ENCODE data around the gene EMILIN1. TPM values are rescaled to one million over a fixed set of nuclear protein-coding genes. Genes with fewer than 3 reads are reported as not detected.

Gene EMILIN1
- total and polyA plus RNA-seq, 2 donors (not counting 1 experiment from before 2014, with no cell fraction given) = 0.24 to 0.52 TPM

DNA sequence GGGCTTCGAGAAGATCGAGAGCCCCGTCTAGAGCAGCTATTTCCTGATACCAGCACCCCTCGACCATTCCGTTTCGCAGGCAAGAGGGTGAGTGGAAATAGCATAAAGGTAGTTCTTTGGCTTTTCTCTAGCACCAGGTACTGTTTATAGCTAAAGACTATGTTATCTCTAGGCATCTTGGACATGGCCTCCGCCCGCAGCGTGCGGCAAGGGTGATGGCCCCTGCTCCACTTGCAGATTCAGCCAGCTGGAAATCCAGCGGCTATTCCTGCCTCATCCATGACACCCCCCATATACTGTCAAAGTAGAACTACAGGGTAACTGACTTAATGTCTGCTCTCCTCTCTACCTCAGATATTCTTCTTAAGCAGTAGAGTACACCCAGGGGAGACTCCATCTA is 23.7 kb upstream of the EMILIN1 start:
- peaks cover 13% of the 10 kb centered on the region for H3K4me1 Mint-ChIP-seq
- WGBS (ENCODE audit: insufficient coverage) = 100% methylated on average over 6 of the region's 11 CpGs
- ChIA-PET CTCF (interaction anchor here (1.1 to 3.0 kb wide), 3 partner anchors 17 to 111 kb away, joined by 3 to 11 read pairs (median 4); partner anchors contain the start of gene OST4), POLR2A (interaction anchor here (0.6 kb wide), 1 partner anchor 16 kb away, joined by 5 read pairs; the partner anchor contains the start of gene OST4)
- Histone ChIP-seq H3K36me3 (replicated peaks in 1 of 2; ENCODE audit: control extremely low read depth in 1 of 2, control insufficient read depth in 1 of 2, extremely low read depth in 1 of 2, insufficient read depth in 2 of 2, low read length in 1 of 2) (peaks cover 0 to 26% of the 10 kb centered on the region in 2 experiments), H3K79me2 (ENCODE audit: control insufficient read depth, insufficient read depth, low read length) (no peaks in the 10 kb centered on the region), H3K27ac (ENCODE audit: low read length in 2 of 2) (no peak overlapping the region), H3K9ac (ENCODE audit: low read length) (no peak overlapping the region), H3K4me1 (ENCODE audit: control insufficient read depth in 2 of 2, insufficient read depth in 2 of 2, low read length in 2 of 2) (peaks cover 4 to 8% of the 10 kb centered on the region in 2 donors), H2AFZ (ENCODE audit: insufficient read depth, low read depth, low read length, poor library complexity, severe bottlenecking) (no peak overlapping the region), H3K9me3 (ENCODE audit: control extremely low read depth in 1 of 3, control insufficient read depth in 2 of 3, insufficient read depth in 1 of 3, low read length in 2 of 3) (no peaks in the 10 kb centered on the region), H3K27me3 (replicated peaks in 1 of 4; ENCODE audit: control extremely low read depth in 1 of 4, control insufficient read depth in 3 of 4, insufficient read depth in 4 of 4, low read length in 3 of 4) (no peaks in the 10 kb centered on the region), H3K4me3 (ENCODE audit: control extremely low read depth in 1 of 5, extremely low read depth in 1 of 5, insufficient read depth in 1 of 5, low read depth in 2 of 5, low read length in 4 of 5) (no peak overlapping the region), H3K4me2 (replicated peaks; ENCODE audit: low read depth, low read length, poor library complexity, severe bottlenecking) (no peak overlapping the region), H4K20me1 (ENCODE audit: control insufficient read depth, insufficient read depth, low read length, poor library complexity, severe bottlenecking) (no peaks in the 10 kb centered on the region)
- H3K27me3 Mint-ChIP-seq = peaks cover 7% of the 10 kb centered on the region
- DNase-seq (no peak), ATAC-seq (ENCODE audit: low read depth) (no peak)
- no peak overlapping the region for H3K4me3 Mint-ChIP-seq
- no peak overlapping the region for H3K27ac Mint-ChIP-seq
- intact Hi-C loops (cut with micrococcal nuclease) = no loop called here
- TF ChIP-seq, protein P1, sequence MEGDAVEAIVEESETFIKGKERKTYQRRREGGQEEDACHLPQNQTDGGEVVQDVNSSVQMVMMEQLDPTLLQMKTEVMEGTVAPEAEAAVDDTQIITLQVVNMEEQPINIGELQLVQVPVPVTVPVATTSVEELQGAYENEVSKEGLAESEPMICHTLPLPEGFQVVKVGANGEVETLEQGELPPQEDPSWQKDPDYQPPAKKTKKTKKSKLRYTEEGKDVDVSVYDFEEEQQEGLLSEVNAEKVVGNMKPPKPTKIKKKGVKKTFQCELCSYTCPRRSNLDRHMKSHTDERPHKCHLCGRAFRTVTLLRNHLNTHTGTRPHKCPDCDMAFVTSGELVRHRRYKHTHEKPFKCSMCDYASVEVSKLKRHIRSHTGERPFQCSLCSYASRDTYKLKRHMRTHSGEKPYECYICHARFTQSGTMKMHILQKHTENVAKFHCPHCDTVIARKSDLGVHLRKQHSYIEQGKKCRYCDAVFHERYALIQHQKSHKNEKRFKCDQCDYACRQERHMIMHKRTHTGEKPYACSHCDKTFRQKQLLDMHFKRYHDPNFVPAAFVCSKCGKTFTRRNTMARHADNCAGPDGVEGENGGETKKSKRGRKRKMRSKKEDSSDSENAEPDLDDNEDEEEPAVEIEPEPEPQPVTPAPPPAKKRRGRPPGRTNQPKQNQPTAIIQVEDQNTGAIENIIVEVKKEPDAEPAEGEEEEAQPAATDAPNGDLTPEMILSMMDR (IDR thresholded peaks at IDR 0.05) = no peak
- TF ChIP-seq EZH2 (IDR thresholded peaks at IDR 0.05; ENCODE audit: borderline replicate concordance, insufficient read depth, low read depth, low read length, poor library complexity, severe bottlenecking) = no peak
- no peaks in the 10 kb centered on the region for H3K9me3 Mint-ChIP-seq (ENCODE audit: insufficient read depth)

DNA sequence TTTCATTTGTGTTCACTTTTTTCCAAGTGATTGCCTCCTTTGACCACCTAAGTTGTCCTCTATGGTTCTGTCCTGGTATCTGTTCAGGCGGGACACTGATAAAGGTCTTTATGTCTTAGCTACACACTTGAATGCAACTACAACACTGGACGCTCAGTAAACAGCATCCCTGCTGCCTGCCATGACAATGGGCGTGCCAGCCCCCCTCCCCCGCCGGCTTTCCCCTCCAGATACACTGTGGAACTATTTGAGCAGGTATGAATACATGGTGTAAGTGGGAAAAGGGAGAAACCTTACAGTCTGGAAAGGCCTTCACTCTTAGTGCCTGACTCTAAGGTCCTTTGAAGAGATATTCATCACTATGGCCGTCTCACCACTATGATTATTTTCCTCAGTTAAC is 21.2 kb upstream of the EMILIN1 start:
- intact Hi-C loops (cut with micrococcal nuclease) = no loop called here
- Histone ChIP-seq H3K4me2 (replicated peaks; ENCODE audit: low read depth, low read length, poor library complexity, severe bottlenecking) (no peak overlapping the region), H3K36me3 (replicated peaks in 1 of 2; ENCODE audit: control extremely low read depth in 1 of 2, control insufficient read depth in 1 of 2, extremely low read depth in 1 of 2, insufficient read depth in 2 of 2, low read length in 1 of 2) (peaks cover 0 to 26% of the 10 kb centered on the region in 2 experiments), H3K79me2 (ENCODE audit: control insufficient read depth, insufficient read depth, low read length) (no peaks in the 10 kb centered on the region), H3K27me3 (replicated peaks in 1 of 4; ENCODE audit: control extremely low read depth in 1 of 4, control insufficient read depth in 3 of 4, insufficient read depth in 4 of 4, low read length in 3 of 4) (no peaks in the 10 kb centered on the region), H3K9me3 (ENCODE audit: control extremely low read depth in 1 of 3, control insufficient read depth in 2 of 3, insufficient read depth in 1 of 3, low read length in 2 of 3) (no peaks in the 10 kb centered on the region), H3K4me3 (ENCODE audit: control extremely low read depth in 1 of 5, extremely low read depth in 1 of 5, insufficient read depth in 1 of 5, low read depth in 2 of 5, low read length in 4 of 5) (no peak overlapping the region), H2AFZ (ENCODE audit: insufficient read depth, low read depth, low read length, poor library complexity, severe bottlenecking) (no peak overlapping the region), H3K27ac (ENCODE audit: low read length in 2 of 2) (no peak overlapping the region), H3K9ac (ENCODE audit: low read length) (no peak overlapping the region), H4K20me1 (ENCODE audit: control insufficient read depth, insufficient read depth, low read length, poor library complexity, severe bottlenecking) (no peaks in the 10 kb centered on the region), H3K4me1 (ENCODE audit: control insufficient read depth in 2 of 2, insufficient read depth in 2 of 2, low read length in 2 of 2) (peaks cover 2% of the 10 kb centered on the region in 2 donors)
- Mint-ChIP-seq H3K4me3 (no peak overlapping the region), H3K27ac (no peak overlapping the region), H3K4me1 (peaks cover 4% of the 10 kb centered on the region), H3K9me3 (ENCODE audit: insufficient read depth) (no peaks in the 10 kb centered on the region), H3K27me3 (no peaks in the 10 kb centered on the region)
- POLR2A ChIA-PET = no interaction called here
- DNase-seq = no peak
- ATAC-seq (ENCODE audit: low read depth) = no peak
- no peak for TF ChIP-seq EZH2 (IDR thresholded peaks at IDR 0.05; ENCODE audit: borderline replicate concordance, insufficient read depth, low read depth, low read length, poor library complexity, severe bottlenecking)
- TF ChIP-seq, protein P1 (IDR thresholded peaks at IDR 0.05) = no peak
- 100% methylated on average over 1 of the region's 6 CpGs for WGBS (ENCODE audit: insufficient coverage)
- CTCF ChIA-PET = no interaction called here
